HG03354 (cell line): ENCODE measurements around the gene BSX.

Source experiments
- ATAC-seq: cut with Tn5 transposase; IDR thresholded peaks from one replicate; pipeline ENCODE4 v1.9.1; 2021; ENCODE audit warnings: mild to moderate bottlenecking; ENCODE audit not compliant: unreplicated experiment, poor library complexity, severe bottlenecking

BSX gene

DNA sequence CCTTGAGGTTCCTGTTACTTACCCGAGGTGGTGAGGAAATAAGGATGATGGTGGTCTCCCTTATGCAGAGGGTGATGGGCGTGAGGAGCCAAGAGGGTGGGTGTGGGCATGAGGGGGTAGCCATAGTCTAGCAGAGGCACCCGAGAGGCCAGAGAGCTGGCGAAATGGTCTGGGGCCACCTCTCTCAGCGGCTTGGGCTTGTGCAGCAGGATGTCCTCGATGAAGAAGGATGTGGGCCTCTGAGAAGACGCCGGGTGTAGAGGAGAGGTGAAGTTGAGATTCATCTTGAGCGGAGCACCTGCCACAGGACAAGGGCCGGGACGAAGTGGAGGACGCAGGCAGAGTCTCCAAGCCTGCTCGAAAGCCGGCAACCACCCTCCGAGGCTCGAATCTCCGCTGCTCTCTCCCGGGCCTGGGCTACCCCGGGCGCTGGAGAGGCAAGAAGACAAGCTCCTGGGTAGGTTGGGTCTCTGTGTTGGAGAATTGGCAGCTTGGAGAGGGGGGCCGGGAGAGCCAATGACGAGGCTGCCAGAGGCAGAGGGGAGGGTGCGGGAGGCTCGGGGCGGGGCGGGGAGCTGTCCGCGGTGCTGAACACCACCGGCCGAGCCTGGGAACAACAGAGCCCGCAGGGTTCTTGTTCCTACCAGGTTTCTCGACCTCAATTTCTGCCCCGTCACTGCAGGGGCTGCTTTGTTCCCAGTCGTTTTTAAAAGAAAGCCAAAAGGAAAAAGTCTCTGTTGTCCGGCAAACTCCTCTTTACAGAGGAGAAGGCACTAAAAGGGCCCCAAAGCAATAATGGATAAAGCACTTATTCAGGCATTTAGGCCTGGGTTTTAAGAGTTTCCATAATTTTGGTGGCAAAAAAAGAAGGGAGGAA lies at the start of gene BSX:
Gene BSX (minus strand): TSS at position 447 of the 877 bp plus-strand sequence. CDS start 163 bp downstream, at position 284.
- ATAC-seq, result no peak

GRCh38 chr11:123030517-123030916 lies 48.9 kb upstream of the BSX start:
- no peak for ATAC-seq

- peak; percentile 76 for ATAC-seq
Measured at GRCh38 chr11:123020968-123021367, 39.3 kb upstream of the BSX start.

- no peak for ATAC-seq
Measured at GRCh38 chr11:123018702-123019101, 37.1 kb upstream of the BSX start.

GRCh38 chr11:123011510-123011909 lies 29.9 kb upstream of the BSX start:
- no peak for ATAC-seq

DNA sequence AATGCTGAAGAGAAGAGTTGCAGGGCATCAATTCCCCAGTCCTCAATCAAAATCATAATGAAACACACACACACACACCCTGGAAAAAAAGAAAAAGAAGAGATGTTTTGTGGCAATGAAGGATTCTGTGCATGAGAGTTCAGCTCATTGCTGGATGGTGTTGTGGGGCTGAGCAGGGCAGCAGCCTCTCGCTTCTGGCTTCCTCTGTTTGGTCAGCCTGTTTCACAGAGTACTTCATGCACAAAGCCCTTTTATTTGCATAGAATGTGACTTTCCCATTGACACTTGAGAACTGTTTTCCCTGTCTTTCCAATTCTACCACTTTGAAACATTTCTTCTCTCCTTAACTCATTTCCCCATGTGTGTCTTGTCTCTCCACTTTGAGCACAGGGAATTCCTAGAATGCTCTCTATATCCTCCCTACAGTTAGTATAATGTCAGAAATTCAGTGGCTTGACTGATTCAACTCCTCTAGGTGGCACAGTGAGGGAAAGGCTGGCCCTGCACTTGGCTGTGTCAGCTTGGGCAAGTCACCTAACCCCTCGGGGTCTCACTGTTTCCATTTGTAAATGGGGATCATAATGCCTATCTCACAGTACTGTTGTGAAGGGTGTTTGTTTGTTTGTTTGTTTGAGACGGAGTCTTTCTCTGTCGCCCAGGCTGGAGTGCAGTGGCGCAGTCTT lies 25.4 kb upstream of the BSX start:
- ATAC-seq, result no peak

- no peak for ATAC-seq
Measured at GRCh38 chr11:123000721-123001120, 19.1 kb upstream of the BSX start.

DNA sequence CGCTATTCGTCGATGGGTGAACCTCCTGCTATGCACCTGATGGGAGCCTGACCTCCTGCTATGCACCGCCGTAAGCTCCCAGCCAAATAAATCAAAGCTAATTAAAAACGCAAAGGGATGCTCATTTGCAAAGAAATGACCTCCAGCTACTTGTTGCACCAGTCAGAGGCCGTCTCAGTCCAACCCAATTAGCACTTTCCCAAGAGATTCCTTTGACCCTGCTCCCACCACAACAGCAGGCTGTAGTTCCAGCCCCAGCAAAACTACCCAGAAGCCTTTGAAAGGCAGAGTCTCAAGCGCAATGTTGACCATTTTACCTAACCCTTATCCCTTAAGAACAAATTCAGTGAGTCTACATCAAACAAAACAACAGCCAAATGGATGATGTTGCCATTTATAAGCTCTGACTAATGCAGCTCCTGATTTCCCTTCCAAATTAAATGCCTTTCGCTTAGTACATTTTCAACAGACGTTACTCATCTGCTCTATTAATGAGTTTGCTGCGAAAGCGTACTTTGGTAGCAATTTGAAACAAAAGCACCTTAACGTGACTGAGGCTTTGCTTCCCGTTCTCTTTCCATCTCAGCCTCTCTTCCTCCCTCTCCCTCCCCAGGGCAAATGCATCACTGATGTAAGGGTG lies 17.2 kb upstream of the BSX start:
- no peak for ATAC-seq

- no peak for ATAC-seq
Measured at GRCh38 chr11:122995526-122995925, 13.9 kb upstream of the BSX start.

- ATAC-seq, result no peak
Measured at GRCh38 chr11:122984186-122985011, 2.8 kb upstream of the BSX start.

GRCh38 chr11:122983438-122984185 lies 2.0 kb upstream of the BSX start:
- ATAC-seq, result no peak

GRCh38 chr11:122979815-122980595 lies 1.6 kb downstream of the BSX start:
- ATAC-seq, result no peak

GRCh38 chr11:122979103-122979814 lies 2.4 kb downstream of the BSX start:
- no peak for ATAC-seq

GRCh38 chr11:122978299-122978620 lies 3.4 kb downstream of the BSX start:
- ATAC-seq, result no peak

DNA sequence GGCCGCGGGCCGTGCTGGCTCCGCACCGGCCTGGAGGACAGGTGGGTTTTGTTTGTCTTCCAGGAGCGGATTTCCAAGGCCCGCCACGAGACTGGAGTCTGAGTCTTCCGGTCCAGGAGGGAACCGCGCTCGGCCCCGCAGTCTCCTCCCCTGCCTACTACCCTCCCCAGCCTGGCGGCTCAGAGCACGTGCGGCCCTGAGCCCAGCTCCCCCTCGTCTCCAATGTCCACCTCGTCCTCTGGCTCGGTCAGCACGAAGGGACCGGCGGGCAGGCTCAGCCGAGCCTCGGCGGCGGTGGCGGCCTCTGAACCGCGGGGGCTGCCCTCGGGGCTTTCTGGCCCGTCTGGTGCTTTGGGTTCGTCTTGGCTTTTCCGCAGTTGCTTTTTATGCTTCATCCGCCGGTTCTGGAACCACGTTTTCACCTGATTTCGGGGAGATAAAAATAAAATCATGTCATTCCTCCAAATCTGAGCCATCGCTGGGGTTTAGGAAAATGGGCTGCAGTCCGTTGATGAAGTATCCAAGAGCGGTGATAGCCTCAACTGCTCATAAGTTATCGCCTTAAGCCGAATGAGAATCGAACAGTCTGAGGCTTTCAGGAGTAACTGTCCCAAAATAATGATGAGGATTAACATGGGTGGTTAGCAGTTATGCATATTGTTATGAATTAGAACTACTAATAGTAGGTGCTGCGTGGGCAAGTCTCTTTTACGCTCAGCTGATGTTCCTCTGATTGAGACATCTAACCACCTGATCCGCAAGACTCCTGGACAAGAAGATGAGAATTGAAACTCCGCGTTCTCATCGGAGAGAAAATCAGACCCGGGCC lies 4.0 kb downstream of the BSX start:
- ATAC-seq, result no peak

DNA sequence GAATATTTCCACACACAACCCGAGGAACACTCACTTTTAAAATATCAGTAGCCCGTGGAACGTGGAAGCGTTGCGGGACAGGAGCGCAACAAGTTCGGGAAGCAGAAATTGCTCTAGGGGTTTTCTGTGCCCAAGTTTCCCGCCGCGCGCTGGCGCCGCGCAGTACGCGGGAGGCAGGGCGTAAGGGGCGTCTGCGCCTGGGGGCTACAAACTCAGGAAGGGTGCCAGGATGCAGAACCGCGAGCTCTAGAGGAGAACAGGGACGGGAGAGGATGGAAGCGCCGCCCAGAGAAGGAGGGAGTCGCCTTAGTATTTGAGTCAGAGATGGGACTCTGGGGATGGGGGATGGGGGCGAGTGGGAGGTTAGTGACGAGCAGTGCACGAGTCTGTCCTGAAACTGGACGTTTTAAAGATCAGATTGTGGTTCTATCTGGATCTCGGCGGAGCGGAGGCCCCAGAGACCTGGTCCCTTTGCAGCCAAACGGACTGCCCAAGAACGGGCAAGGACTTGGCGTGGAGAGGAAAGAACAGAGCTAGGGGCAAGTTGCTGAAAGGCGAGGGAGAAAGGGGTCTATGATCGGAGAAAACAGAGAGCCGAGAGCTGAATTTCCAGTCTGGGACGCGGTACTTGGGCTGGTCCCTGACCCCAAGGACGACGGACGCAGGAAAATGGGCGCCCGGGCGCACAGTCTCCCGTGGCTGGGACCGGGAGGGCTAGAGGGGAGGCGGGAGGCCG lies 4.7 kb downstream of the BSX start:
- ATAC-seq, result no peak
